Heart left ventricle (tissue), 13 donors: ENCODE results near the gene GSTM3.

Experiments used
- POLR2A ChIP-seq, 2 donors: fragments of 450-650 bp; IDR thresholded peaks; one replicate each; pipeline ENCODE4 v1.6.1; 2017; ENCODE audit warnings: antibody characterized with exemption in 2 of 2, mild to moderate bottlenecking in 2 of 2, moderate library complexity in 2 of 2
- TF ChIP-seq, protein P1 (sequence below), 12 donors: fragments of 200-600 bp; sonication (generic) in 4 of 12; IDR thresholded peaks; one replicate each; pipeline versions ENCODE4 v1.5.0 to v1.8.0; 2018 to 2022; ENCODE audit warnings: antibody characterized with exemption in 12 of 12, mild to moderate bottlenecking in 5 of 12
- donor health status: ischemic (EF 13 %, LVEDD 7.1; RV severe dilation, severe dysfunction).
- donor health status: DM: no; HTN: yes; CAD: no.
- donor health status: DM: no; HTN: no; CAD: no.
- donor health status: ischemic (EF 25% LVEDD 6.9; RV normal size, moderate dysfunction).
- donor health status: ischemic (EF 25% LVEDD 5.7; RV mildly dilated, moderate dysfunction).
- donor health status: ischemic (EF 35%, LVEDD 5.7; RV mildly dilated, moderate dysfunction).
- donor health status: nonischemic (EF 11% LVEDD 7.7; RV severe dilation, severe dysfunction).
- donor health status: DM: yes; HTN: yes; CAD: no.
- donor health status: PGD.
- donor health status: ischemic (EF 29% LVEDD 5.4; RV normal size, mild dysfunction).
- donor health status: nonischemic (EF 23%, LVEDD 6.1; RV moderate dilation, normal function).

GRCh38 chr1:109772658-109773202 is 31.9 kb upstream of the GSTM3 start:
- TF ChIP-seq, protein P1, sequence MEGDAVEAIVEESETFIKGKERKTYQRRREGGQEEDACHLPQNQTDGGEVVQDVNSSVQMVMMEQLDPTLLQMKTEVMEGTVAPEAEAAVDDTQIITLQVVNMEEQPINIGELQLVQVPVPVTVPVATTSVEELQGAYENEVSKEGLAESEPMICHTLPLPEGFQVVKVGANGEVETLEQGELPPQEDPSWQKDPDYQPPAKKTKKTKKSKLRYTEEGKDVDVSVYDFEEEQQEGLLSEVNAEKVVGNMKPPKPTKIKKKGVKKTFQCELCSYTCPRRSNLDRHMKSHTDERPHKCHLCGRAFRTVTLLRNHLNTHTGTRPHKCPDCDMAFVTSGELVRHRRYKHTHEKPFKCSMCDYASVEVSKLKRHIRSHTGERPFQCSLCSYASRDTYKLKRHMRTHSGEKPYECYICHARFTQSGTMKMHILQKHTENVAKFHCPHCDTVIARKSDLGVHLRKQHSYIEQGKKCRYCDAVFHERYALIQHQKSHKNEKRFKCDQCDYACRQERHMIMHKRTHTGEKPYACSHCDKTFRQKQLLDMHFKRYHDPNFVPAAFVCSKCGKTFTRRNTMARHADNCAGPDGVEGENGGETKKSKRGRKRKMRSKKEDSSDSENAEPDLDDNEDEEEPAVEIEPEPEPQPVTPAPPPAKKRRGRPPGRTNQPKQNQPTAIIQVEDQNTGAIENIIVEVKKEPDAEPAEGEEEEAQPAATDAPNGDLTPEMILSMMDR (IDR thresholded peaks at IDR 0.05), result no peak
- no peak for TF ChIP-seq POLR2A (IDR thresholded peaks at IDR 0.05)
